ENCODE measurements around the gene LCK. TPM values are rescaled to one million over a fixed set of nuclear protein-coding genes. Genes with fewer than 3 reads are reported as not detected.

Gene LCK
- total RNA-seq, 1 donor from 2014 or later = 16.6 TPM

DNA sequence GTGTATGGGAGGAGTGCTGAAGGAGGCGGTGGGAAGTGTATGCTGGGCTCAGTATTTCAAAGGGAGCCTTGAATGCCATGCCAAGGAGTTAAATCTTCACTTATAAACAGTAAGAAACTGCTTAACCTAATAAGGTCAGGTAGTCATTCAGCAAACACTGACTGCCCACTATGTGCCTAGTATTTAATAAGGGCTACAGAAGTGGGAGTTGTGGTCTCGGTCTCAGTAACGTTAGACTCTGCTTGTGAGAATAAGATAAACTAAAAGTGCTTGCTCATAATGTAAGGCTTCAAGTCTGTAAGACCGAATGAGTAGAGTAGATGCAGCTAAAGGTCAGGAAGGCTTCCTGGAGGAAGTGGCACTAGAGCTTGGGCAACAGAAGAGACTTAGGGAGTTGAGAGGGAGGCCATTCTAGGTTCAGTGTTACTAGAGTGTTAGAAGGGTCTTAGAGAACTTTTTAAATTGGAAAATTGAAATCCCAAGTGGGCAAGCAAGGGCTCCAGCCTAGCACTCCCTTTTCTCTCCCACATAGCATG lies 78.9 kb downstream of the LCK start:
- Mint-ChIP-seq H3K4me1 (peaks cover 20% of the 10 kb centered on the region), H3K27me3 (no peaks in the 10 kb centered on the region), H3K27ac (no peak overlapping the region), H3K4me3 (no peak overlapping the region), H3K9me3 (no peaks in the 10 kb centered on the region), H3K36me3 (ENCODE audit: low read depth) (peaks cover 86% of the 10 kb centered on the region)
- ChIA-PET CTCF (interaction anchor here (1.2 to 1.8 kb wide), 2 partner anchors 13 to 90 kb away, joined by 4 to 6 read pairs; no protein-coding TSS in a partner anchor), POLR2A (interaction anchor here (0.5 to 1.1 kb wide), 5 partner anchors 8 to 486 kb away, joined by 3 to 7 read pairs (median 3); partner anchors contain the start of gene HDAC1)
- intact Hi-C loops (cut with micrococcal nuclease) = loop anchor here (10.0 kb wide), 1 partner anchor 395 kb away; the partner anchor contains the start of gene PTP4A2
- ATAC-seq (ENCODE audit: low read depth) (no peak), DNase-seq (no peak)
- TF ChIP-seq, protein P1, sequence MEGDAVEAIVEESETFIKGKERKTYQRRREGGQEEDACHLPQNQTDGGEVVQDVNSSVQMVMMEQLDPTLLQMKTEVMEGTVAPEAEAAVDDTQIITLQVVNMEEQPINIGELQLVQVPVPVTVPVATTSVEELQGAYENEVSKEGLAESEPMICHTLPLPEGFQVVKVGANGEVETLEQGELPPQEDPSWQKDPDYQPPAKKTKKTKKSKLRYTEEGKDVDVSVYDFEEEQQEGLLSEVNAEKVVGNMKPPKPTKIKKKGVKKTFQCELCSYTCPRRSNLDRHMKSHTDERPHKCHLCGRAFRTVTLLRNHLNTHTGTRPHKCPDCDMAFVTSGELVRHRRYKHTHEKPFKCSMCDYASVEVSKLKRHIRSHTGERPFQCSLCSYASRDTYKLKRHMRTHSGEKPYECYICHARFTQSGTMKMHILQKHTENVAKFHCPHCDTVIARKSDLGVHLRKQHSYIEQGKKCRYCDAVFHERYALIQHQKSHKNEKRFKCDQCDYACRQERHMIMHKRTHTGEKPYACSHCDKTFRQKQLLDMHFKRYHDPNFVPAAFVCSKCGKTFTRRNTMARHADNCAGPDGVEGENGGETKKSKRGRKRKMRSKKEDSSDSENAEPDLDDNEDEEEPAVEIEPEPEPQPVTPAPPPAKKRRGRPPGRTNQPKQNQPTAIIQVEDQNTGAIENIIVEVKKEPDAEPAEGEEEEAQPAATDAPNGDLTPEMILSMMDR (IDR thresholded peaks at IDR 0.05) = no peak

DNA sequence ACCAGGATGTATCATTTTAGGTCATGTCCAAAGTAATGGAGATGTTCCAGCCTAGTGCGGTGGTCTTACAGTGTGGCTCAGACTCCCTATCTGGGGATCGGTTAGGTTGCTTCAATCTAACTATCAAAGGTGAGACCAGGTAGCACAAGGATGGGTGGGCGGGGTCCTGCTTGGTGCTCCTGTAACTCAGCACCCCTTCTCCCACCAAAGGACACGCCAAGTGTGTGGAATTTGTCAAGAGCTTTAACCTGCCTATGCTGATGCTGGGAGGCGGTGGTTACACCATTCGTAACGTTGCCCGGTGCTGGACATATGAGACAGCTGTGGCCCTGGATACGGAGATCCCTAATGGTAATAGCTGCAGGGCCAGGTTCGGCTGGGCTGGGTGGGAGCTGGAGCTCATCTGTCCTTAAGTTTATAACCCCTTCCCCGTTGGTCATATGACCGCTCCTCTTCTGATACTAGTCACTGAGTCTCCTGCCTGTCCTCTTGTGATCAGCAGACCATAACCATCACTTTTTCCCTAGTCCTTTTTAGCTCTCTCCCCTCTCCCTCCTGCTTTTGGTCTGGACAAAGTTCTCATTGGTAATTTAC lies 79.6 kb downstream of the LCK start:
- Mint-ChIP-seq H3K4me1 (peaks cover 21% of the 10 kb centered on the region), H3K4me3 (no peak overlapping the region), H3K9me3 (no peaks in the 10 kb centered on the region), H3K27ac (no peak overlapping the region), H3K27me3 (no peaks in the 10 kb centered on the region), H3K36me3 (ENCODE audit: low read depth) (peaks cover 79% of the 10 kb centered on the region)
- ChIA-PET POLR2A (interaction anchor here (0.5 to 1.1 kb wide), 9 partner anchors 8 to 486 kb away, joined by 3 to 7 read pairs (median 4); partner anchors contain the start of gene HDAC1), CTCF (interaction anchor here (1.2 to 1.8 kb wide), 2 partner anchors 14 to 90 kb away, joined by 4 to 6 read pairs; no protein-coding TSS in a partner anchor)
- DNase-seq = no peak
- intact Hi-C loops (cut with micrococcal nuclease) = loop anchor here (10.0 kb wide), 1 partner anchor 396 kb away; the partner anchor contains the start of gene PTP4A2
- TF ChIP-seq, protein P1 (IDR thresholded peaks at IDR 0.05) = no peak
- no peak for ATAC-seq (ENCODE audit: low read depth)

DNA sequence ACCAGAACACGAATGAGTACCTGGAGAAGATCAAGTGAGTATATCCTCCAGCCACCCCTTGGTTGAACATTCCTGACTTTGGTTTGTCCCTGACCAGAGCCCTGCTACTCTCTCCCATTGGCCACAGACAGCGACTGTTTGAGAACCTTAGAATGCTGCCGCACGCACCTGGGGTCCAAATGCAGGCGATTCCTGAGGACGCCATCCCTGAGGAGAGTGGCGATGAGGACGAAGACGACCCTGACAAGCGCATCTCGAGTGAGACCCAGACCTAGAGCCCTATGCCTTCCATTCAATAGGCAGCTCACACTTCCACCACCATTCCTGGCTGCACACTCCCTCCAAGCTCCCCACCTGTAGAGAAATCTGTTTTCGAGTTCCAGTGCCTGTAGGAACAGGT lies 80.5 kb downstream of the LCK start:
- H3K4me1 Mint-ChIP-seq = peaks cover 22% of the 10 kb centered on the region
- DNase-seq = no peak
- H3K4me3 Mint-ChIP-seq = no peak overlapping the region
- intact Hi-C loops (cut with micrococcal nuclease) = loop anchor here (10.0 kb wide), 1 partner anchor 397 kb away; the partner anchor contains the start of gene PTP4A2
- H3K36me3 Mint-ChIP-seq (ENCODE audit: low read depth) = peaks cover 75% of the 10 kb centered on the region
- ChIA-PET CTCF (interaction anchor here (1.2 to 1.8 kb wide), 3 partner anchors 10 to 91 kb away, joined by 3 to 6 read pairs (median 4); no protein-coding TSS in a partner anchor), POLR2A (interaction anchor here (0.6 to 3.5 kb wide), 5 partner anchors 8 to 377 kb away, joined by 3 to 30 read pairs (median 7); no protein-coding TSS in a partner anchor)
- no peaks in the 10 kb centered on the region for H3K9me3 Mint-ChIP-seq
- TF ChIP-seq, protein P1 (IDR thresholded peaks at IDR 0.05) = no peak
- H3K27me3 Mint-ChIP-seq = no peaks in the 10 kb centered on the region
- no peak for ATAC-seq (ENCODE audit: low read depth)
- peak overlapping the region; percentile 24 for H3K27ac Mint-ChIP-seq

DNA sequence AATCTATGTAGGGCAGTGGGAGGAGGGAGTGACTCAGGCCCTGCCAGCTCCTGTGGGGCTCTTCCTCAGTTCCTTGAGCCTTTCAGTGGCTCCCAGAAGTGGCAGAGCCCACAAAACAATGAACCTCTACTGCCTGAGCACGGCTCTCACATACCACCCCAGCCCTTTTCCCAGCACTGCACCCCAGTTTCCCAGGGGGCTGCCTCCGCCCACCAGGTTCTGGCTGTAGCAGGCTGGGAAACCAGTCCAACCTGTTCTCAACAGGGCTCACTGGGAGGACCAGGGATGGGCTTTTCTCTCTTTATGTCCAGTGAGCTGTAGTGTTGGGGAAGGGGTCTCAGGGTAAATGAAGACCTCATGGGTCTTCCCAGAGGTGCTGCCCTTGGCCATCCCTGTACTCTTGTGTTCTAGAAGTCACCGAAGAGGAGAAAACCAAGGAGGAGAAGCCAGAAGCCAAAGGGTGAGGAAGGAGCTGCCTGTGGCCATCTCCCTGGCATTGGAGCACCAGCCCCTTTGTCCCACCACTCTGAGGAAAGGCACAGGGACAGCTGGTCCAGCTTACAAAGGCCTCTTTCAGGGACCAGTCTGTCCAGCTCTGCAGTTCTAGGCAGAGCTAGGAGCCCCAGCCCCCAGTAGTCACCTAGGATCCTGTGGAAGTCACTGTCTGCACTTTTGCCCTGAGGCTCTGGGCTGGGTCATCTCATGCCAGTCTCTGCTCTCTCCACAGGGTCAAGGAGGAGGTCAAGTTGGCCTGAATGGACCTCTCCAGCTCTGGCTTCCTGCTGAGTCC lies 81.4 kb downstream of the LCK start:
- TF ChIP-seq, protein P1 (IDR thresholded peaks at IDR 0.05) = no peak
- CTCF ChIA-PET = interaction anchor here (0.9 to 2.2 kb wide), 7 partner anchors 11 to 117 kb away, joined by 3 to 10 read pairs (median 4); partner anchors contain the start of gene BSDC1
- H3K36me3 Mint-ChIP-seq (ENCODE audit: low read depth) = peaks cover 67% of the 10 kb centered on the region
- intact Hi-C loops (cut with micrococcal nuclease) = loop anchor here (10.0 kb wide), 1 partner anchor 398 kb away; the partner anchor contains the start of gene PTP4A2
- no peaks in the 10 kb centered on the region for H3K27me3 Mint-ChIP-seq
- no peak for ATAC-seq (ENCODE audit: low read depth)
- H3K9me3 Mint-ChIP-seq = no peaks in the 10 kb centered on the region
- no peak overlapping the region for H3K4me3 Mint-ChIP-seq
- H3K4me1 Mint-ChIP-seq = peaks cover 32% of the 10 kb centered on the region
- POLR2A ChIA-PET = interaction anchor here (0.7 to 5.7 kb wide), 7 partner anchors 9 to 90 kb away, joined by 3 to 75 read pairs (median 8); partner anchors contain the start of gene FAM229A
- H3K27ac Mint-ChIP-seq = peak overlapping the region; percentile 46
- no peak for DNase-seq
